Peyer's patch (tissue), 4 donors: Measurements from ENCODE around the gene GMPR2.
"Not testable (repeated sequence)": the region's sequence is repeated elsewhere in the genome, so short reads cannot be mapped to it uniquely, and the experiment has no call there.

ENCODE experiments used
- POLR2A ChIP-seq, 2 donors: fragments of 450-650 bp; IDR thresholded peaks; one replicate each; pipeline ENCODE4 v1.5.1; 2017; ENCODE audit warnings: antibody characterized with exemption in 2 of 2, mild to moderate bottlenecking in 2 of 2, moderate library complexity in 2 of 2
- TF ChIP-seq, protein P1 (sequence below), 6 experiments: fragments of 450-650 bp in 4 of 6; fragments of 200-600 bp in 2 of 6; sonication (generic) in 1 of 6; IDR thresholded peaks; one replicate each; pipeline ENCODE4 v1.5.1; 2017 to 2019; ENCODE audit warnings: antibody characterized with exemption in 6 of 6, mild to moderate bottlenecking in 3 of 6, moderate library complexity in 1 of 6

DNA sequence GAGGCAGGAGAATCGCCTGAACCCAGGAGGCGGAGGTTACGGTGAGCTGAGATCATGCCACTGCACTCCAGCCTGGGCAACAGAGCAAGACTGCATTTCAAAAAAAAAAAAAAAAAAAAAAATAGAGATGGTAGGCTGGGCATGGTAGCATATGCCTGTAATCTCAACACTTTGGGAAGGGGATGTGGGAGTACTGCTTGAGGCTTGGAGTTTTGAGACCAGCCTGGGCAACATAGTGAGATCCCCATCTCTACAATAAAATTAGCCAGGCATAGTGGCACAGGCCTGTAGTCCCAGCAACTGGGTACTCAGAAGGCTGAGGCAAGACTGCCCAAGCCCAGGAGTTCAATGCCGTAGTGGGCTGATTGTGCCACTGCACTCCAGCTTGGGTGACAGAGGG is 9.7 kb upstream of the GMPR2 start:
- TF ChIP-seq, protein P1, sequence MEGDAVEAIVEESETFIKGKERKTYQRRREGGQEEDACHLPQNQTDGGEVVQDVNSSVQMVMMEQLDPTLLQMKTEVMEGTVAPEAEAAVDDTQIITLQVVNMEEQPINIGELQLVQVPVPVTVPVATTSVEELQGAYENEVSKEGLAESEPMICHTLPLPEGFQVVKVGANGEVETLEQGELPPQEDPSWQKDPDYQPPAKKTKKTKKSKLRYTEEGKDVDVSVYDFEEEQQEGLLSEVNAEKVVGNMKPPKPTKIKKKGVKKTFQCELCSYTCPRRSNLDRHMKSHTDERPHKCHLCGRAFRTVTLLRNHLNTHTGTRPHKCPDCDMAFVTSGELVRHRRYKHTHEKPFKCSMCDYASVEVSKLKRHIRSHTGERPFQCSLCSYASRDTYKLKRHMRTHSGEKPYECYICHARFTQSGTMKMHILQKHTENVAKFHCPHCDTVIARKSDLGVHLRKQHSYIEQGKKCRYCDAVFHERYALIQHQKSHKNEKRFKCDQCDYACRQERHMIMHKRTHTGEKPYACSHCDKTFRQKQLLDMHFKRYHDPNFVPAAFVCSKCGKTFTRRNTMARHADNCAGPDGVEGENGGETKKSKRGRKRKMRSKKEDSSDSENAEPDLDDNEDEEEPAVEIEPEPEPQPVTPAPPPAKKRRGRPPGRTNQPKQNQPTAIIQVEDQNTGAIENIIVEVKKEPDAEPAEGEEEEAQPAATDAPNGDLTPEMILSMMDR (IDR thresholded peaks at IDR 0.05), result not testable (repeated sequence)
- not testable (repeated sequence) for TF ChIP-seq POLR2A (IDR thresholded peaks at IDR 0.05)
